ENCODE results near the gene C1QTNF6. TPM values are rescaled to one million over a fixed set of nuclear protein-coding genes. Genes with fewer than 3 reads are reported as not detected.
"Not testable (repeated sequence)": the region's sequence is repeated elsewhere in the genome, so short reads cannot be mapped to it uniquely, and the experiment has no call there.

C1QTNF6 gene
- 5.1 and 5.5 TPM in 2 replicates for total RNA-seq

DNA sequence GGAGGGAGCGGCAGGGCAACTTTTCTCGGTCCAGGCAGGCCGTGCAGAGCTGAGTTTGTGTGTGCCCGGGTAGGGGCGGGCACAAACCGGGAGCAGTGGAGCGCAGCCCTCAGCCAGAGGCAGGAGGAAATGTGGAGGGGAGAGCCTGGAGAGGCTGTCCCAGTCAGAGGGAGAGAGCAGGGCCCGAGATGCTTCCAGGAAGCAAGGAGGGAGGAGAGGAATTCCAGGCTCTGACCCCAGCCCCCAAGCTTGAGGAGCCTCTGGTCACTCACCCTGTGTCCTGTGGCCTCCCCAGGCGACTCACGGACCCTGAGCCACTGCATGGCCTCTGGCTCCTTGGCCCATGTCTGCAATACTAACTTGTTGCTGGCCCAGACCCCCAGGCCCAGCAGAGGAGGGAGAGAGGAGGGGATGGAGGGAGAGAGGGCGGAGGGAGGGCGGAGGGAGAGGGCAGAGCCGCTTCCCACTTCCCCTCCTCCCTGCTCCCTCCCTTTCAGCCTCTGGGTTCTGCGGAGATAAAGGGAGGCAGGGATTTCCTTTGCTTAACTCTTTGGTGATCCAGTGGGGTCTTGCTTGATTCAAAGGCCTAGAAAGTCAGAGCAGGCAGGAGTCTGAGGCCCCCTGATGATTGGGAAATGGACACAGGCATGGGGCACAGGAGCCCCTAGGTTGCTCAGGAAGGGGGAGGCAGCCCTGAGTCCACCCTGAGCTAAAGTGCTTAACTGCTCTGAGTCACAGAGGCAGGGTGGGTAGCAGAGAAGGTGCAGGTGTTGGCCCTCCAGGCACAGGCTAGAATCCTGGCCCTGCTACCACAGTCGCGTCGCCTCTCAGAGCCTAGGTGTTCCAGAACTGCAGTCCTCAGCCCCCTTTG lies at the start of gene C1QTNF6:
Gene C1QTNF6 (minus strand): TSS at position 357 of the 871 bp plus-strand sequence. CDS start 34 bp downstream, at position 323.
- no peaks in the 10 kb centered on the region for H3K36me3 ChIP-seq (ENCODE audit: control insufficient read depth, insufficient read depth, low read length)

DNA sequence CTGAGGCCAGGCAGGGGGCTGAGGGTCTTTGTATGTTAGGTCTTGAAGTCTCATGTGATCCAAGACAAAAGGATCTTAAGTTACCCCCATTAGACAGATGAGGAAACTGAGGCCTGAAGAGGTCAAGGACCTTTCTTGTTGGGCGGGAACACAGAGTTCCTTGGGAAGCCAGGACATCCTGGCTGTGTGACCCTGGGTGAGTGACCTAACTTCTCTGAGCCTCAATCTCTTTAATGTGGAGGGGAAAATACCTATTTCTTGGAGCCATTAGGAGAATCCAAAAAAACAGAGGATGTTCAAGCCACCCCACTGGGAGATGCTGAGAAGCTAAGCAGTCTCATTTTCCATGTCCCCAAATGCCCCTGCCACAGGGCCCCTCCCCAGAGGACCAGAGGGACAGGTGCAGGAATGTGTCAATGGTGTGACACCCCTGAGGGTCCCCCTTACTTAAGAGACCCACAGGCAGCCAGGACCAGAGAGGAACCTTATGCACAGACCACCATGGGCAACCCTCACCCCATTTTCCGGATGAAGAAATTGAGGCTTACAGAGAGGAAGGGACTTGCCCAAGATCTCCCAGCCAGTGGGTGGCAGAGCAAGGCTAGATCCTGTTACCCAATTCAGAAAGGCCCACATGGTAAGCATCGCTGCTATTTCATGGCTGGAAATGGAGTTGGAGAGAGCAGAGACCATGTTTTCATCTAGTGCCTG lies 48.0 kb upstream of the C1QTNF6 start:
- Histone ChIP-seq H3K4me3 (ENCODE audit: low read depth, low read length) (no peak overlapping the region), H3K36me3 (ENCODE audit: control insufficient read depth, insufficient read depth, low read length) (no peaks in the 10 kb centered on the region), H3K27me3 (ENCODE audit: control insufficient read depth, insufficient read depth, low read length) (no peaks in the 10 kb centered on the region)
- DNase-seq (ENCODE audit: low read depth): no peak
- TF ChIP-seq, protein P1, sequence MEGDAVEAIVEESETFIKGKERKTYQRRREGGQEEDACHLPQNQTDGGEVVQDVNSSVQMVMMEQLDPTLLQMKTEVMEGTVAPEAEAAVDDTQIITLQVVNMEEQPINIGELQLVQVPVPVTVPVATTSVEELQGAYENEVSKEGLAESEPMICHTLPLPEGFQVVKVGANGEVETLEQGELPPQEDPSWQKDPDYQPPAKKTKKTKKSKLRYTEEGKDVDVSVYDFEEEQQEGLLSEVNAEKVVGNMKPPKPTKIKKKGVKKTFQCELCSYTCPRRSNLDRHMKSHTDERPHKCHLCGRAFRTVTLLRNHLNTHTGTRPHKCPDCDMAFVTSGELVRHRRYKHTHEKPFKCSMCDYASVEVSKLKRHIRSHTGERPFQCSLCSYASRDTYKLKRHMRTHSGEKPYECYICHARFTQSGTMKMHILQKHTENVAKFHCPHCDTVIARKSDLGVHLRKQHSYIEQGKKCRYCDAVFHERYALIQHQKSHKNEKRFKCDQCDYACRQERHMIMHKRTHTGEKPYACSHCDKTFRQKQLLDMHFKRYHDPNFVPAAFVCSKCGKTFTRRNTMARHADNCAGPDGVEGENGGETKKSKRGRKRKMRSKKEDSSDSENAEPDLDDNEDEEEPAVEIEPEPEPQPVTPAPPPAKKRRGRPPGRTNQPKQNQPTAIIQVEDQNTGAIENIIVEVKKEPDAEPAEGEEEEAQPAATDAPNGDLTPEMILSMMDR (IDR thresholded peaks at IDR 0.05; ENCODE audit: insufficient read depth, low read length, poor library complexity, severe bottlenecking): no peak

More for the DNA sequence above, at the start of gene C1QTNF6:
- Histone ChIP-seq H3K4me3 (ENCODE audit: low read depth, low read length) (peak within 1 kb of the TSS; percentile 37), H3K27me3 (ENCODE audit: control insufficient read depth, insufficient read depth, low read length) (no peaks in the 10 kb centered on the region)
- no peak for DNase-seq (ENCODE audit: low read depth)
- TF ChIP-seq, protein P1 (IDR thresholded peaks at IDR 0.05; ENCODE audit: insufficient read depth, low read length, poor library complexity, severe bottlenecking): no peak

DNA sequence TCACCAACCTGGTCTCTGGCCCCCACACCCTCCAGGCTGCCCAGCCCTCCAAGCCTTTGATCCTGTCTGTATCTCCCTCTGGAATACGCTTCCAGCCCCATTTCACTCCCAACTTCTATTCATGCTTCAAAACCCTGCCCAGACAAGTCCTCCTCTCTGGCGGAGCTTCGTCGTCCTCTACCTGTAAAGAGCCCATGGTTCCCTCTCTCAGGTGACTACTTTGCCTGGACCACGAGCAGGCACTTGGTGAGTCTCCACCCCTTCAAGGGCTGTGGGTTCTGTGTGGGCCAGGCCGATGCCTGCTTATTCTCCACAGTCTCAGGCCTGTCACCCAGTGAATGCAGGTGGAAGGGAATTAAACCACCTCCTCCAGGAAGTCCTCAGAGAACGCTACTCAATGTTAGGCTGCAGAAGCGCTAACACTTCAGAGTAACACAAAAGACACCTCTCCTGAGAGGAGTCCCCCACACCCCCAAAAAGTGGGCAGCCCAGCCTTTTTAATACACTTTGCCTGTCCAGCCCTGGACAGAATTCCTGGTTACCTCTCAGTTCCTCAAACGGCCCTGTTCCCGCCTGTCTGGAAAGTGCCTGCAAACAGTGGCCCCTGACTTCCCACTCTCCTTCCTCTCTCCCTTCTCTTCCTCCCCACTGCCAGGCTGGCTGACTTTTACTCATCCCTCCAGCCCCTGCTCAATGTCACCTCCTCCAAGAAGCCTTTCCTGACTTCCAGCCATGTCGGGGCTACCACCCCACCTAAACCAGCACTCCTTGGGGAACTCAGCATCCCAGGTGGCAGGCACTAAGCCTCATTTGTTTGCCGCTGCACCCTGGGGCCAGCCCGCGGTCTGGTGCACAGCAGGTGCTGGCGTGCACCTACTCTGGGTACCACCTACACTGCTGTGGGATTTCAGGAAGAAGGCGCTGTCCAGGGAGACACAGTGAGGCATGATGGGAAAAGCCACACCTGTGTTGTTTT lies 47.0 kb upstream of the C1QTNF6 start:
- DNase-seq (ENCODE audit: low read depth): no peak
- TF ChIP-seq, protein P1 (IDR thresholded peaks at IDR 0.05; ENCODE audit: insufficient read depth, low read length, poor library complexity, severe bottlenecking): no peak
- no peaks in the 10 kb centered on the region for H3K36me3 ChIP-seq (ENCODE audit: control insufficient read depth, insufficient read depth, low read length)
- H3K27me3 ChIP-seq (ENCODE audit: control insufficient read depth, insufficient read depth, low read length): no peaks in the 10 kb centered on the region
- H3K4me3 ChIP-seq (ENCODE audit: low read depth, low read length): no peak overlapping the region

DNA sequence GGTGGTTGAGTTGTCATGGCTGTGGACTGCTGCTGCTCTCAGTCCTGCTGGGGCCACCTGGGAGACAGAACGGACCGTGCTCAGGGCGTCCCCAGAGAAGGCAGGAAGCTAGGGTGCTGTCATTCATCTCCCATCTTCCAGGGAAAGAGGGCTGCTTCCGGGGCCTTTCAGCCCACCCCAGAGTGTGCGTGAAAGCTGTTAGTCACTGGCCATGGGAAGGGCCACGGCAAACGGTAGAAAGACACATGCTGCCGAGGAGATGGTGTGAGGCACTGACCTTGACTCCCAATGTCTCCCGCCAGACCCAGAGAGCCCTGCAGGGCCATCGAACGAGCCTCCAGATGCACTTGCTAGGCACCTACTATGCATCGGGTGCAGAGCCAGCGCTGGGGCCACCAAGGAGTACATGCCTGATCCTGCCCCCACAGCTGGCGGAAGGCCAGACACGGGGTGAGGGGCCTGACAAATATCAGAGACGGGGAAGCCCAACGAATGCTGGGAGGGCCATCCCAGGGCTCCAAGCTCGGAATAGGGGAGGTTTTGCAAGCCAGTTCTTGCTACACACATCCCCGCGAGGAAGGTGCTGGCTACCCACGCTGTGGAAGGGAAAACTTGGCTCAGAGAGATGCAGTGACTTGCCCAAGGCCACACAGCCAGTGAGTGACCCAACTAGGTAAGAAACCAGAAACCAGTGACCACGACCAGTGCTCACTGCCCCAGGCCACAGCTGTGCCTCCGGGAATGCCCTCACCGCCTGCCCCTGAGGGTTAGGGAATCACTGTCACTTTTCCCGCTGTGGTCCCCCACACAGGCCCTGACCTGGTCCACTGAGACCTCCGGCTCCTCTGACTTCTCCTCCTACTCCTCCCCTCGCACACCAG lies 45.9 kb upstream of the C1QTNF6 start:
- Histone ChIP-seq H3K36me3 (ENCODE audit: control insufficient read depth, insufficient read depth, low read length) (no peaks in the 10 kb centered on the region), H3K4me3 (ENCODE audit: low read depth, low read length) (no peak overlapping the region), H3K27me3 (ENCODE audit: control insufficient read depth, insufficient read depth, low read length) (no peaks in the 10 kb centered on the region)
- TF ChIP-seq, protein P1 (IDR thresholded peaks at IDR 0.05; ENCODE audit: insufficient read depth, low read length, poor library complexity, severe bottlenecking): no peak
- DNase-seq (ENCODE audit: low read depth): no peak

DNA sequence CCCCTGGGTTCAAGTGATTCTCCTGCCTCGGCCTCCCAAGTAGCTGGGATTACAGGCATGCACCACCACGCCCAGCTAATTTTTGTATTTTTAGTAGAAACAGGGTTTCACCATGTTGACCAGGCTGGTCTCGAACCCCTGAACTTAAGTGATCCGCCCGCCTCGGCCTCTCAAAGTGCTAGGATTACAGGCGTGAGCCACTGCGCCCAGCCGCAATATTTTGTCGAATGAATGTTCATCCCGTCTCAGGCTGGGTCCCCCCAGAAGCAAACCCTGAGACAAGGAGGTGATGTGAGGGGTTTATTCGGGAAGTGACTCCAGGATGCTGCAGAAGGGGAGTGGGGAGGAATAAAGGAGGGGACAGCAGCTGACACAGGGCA lies 45.3 kb upstream of the C1QTNF6 start:
- not testable (repeated sequence) for DNase-seq (ENCODE audit: low read depth); H3K36me3 ChIP-seq (ENCODE audit: control insufficient read depth, insufficient read depth, low read length); H3K4me3 ChIP-seq (ENCODE audit: low read depth, low read length); H3K27me3 ChIP-seq (ENCODE audit: control insufficient read depth, insufficient read depth, low read length)

Data from kidney epithelial cell (primary cell).